Thyroid gland (tissue), 4 donors: Measurements from ENCODE around the gene SPTBN1. TPM values are rescaled to one million over a fixed set of nuclear protein-coding genes. Genes with fewer than 3 reads are reported as not detected.
A peak's percentile ranks its signal among the peaks of the same experiment; 100 is the strongest.

Experiments
- DNase-seq, 2 donors: peaks; one replicate each; pipeline ENCODE4 v3.0.0-alpha.2; 2019
- H3K27ac ChIP-seq, 3 donors: fragments of 200-600 bp; sonication (generic); 1 replicate in 2 of 3; 2 replicates in 1 of 3; pipeline ENCODE4 v1.5.1; 2016 to 2019; ENCODE audit warnings: mild to moderate bottlenecking in 1 of 3, moderate library complexity in 1 of 3
- H3K27me3 ChIP-seq: fragments of 200-600 bp; sonication (generic); one replicate; pipeline ENCODE4 v1.5.1; 2019
- H3K36me3 ChIP-seq, 2 donors: fragments of 200-600 bp; sonication (generic); one replicate each; pipeline ENCODE4 v1.5.1; 2016 to 2019
- H3K4me1 ChIP-seq, 2 donors: fragments of 200-600 bp; sonication (generic); one replicate each; pipeline ENCODE4 v1.5.1; 2017 to 2019
- H3K4me3 ChIP-seq, 3 donors: fragments of 200-600 bp; sonication (generic); replicated peaks in 1 of 3; 1 replicate in 2 of 3; 2 replicates in 1 of 3; pipeline ENCODE4 v1.5.1; 2016; ENCODE audit warnings: mild to moderate bottlenecking in 1 of 3
- H3K9me3 ChIP-seq: fragments of 200-600 bp; sonication (generic); one replicate; pipeline ENCODE4 v1.5.1; 2017
- CTCF ChIP-seq, 6 experiments: fragments of 200-600 bp in 3 of 6; fragments of 450-650 bp in 3 of 6; sonication (generic) in 3 of 6; IDR thresholded peaks; one replicate each; pipeline ENCODE4 v1.5.1; 2016 to 2019; ENCODE audit warnings: antibody characterized with exemption in 6 of 6, mild to moderate bottlenecking in 2 of 6, inconsistent platforms in 1 of 6, moderate library complexity in 1 of 6
- POLR2A ChIP-seq, 2 donors: fragments of 450-650 bp; IDR thresholded peaks; one replicate each; pipeline ENCODE4 v1.6.1; 2017; ENCODE audit warnings: antibody characterized with exemption in 2 of 2, mild to moderate bottlenecking in 2 of 2, moderate library complexity in 1 of 2
- WGBS, 2 donors: methylation state at CpG; one replicate each; pipeline ENCODE4 v1.1.5; 2017; 5-methylcytosine and 5-hydroxymethylcytosine counted together
- intact Hi-C: fragments of 100-400 bp; cut with DNase I; formaldehyde crosslinking; loops from one replicate; pipeline ENCODE4 v1.15.1; 2023
- total RNA-seq, 4 donors: library from RNA; depleted of rRNA; stranded (reverse); fragments of >200 nt; gene quantifications; one replicate each; pipeline ENCODE4 v1.2.3, GENCODE V29; 2016

The SPTBN1 gene
- total RNA-seq, 4 donors from 2014 or later: 381 to 513 (median 419) TPM

GRCh38 chr2:54663424-54664030 is 207.4 kb downstream of the SPTBN1 start:
- intact Hi-C loops: no loop called here
- no peak for DNase-seq
- Histone ChIP-seq H3K4me1 (peaks cover 23 to 28% of the 10 kb centered on the region in 2 donors), H3K4me3 (no peak overlapping the region), H3K27ac (no peak overlapping the region), H3K27me3 (no peaks in the 10 kb centered on the region), H3K36me3 (peaks cover 47 to 63% of the 10 kb centered on the region in 2 donors), H3K9me3 (no peaks in the 10 kb centered on the region)
- 88 to 91% methylated on average over 13 of the region's 13 CpGs for WGBS, 2 donors
- TF ChIP-seq POLR2A (IDR thresholded peaks at IDR 0.05) (no peak), CTCF (IDR thresholded peaks at IDR 0.05) (no peak)

GRCh38 chr2:54664238-54664786 is 208.2 kb downstream of the SPTBN1 start:
- intact Hi-C loops: no loop called here
- 93 to 97% methylated on average over 18 of the region's 18 CpGs for WGBS, 2 donors
- H3K4me1 ChIP-seq: peaks cover 24 to 29% of the 10 kb centered on the region in 2 donors
- H3K9me3 ChIP-seq: no peaks in the 10 kb centered on the region
- H3K27me3 ChIP-seq: no peaks in the 10 kb centered on the region
- TF ChIP-seq CTCF (IDR thresholded peaks at IDR 0.05) (no peak), POLR2A (IDR thresholded peaks at IDR 0.05) (no peak)
- H3K36me3 ChIP-seq: peaks cover 50 to 56% of the 10 kb centered on the region in 2 donors
- H3K27ac ChIP-seq: peak overlapping the region in 1 of 3 donors; percentile 80
- DNase-seq: no peak
- no peak overlapping the region for H3K4me3 ChIP-seq

GRCh38 chr2:54665436-54665856 is 209.3 kb downstream of the SPTBN1 start:
- WGBS, 2 donors: 30 to 41% methylated on average over 3 of the region's 3 CpGs
- Histone ChIP-seq H3K4me1 (peaks cover 31 to 41% of the 10 kb centered on the region in 2 donors), H3K27ac (peak overlapping the region; percentile 64 to 81 (median 80)), H3K27me3 (no peaks in the 10 kb centered on the region), H3K4me3 (no peak overlapping the region), H3K36me3 (peaks cover 41 to 45% of the 10 kb centered on the region in 2 donors), H3K9me3 (no peaks in the 10 kb centered on the region)
- intact Hi-C loops: loop anchor here (5.0 kb wide), 1 partner anchor 37 kb away; no protein-coding TSS in a partner anchor
- TF ChIP-seq CTCF (IDR thresholded peaks at IDR 0.05) (peak in 5 of 6 experiments; percentile 42 to 71 (median 62)), POLR2A (IDR thresholded peaks at IDR 0.05) (no peak)
- DNase-seq: peak; percentile 46 to 47

- Histone ChIP-seq H3K27ac (peak overlapping the region; percentile 64 to 81 (median 80)), H3K27me3 (no peaks in the 10 kb centered on the region), H3K9me3 (no peaks in the 10 kb centered on the region), H3K4me1 (peaks cover 33 to 42% of the 10 kb centered on the region in 2 donors), H3K4me3 (no peak overlapping the region), H3K36me3 (peaks cover 33 to 38% of the 10 kb centered on the region in 2 donors)
- DNase-seq: peak; percentile 75 to 76
- WGBS, 2 donors: 7 to 10% methylated on average over 3 of the region's 3 CpGs
- no peak for TF ChIP-seq POLR2A (IDR thresholded peaks at IDR 0.05)
- TF ChIP-seq CTCF (IDR thresholded peaks at IDR 0.05): no peak
- intact Hi-C loops: loop anchor here (5.0 kb wide), 1 partner anchor 36 kb away; no protein-coding TSS in a partner anchor
These were observed 210.1 kb downstream of the SPTBN1 start for GRCh38 chr2:54666131-54666633.
